Fibroblast of the aortic adventitia (primary cell): ENCODE results near the gene PACRG. TPM values are rescaled to one million over a fixed set of nuclear protein-coding genes. Genes with fewer than 3 reads are reported as not detected.

ENCODE experiments used
- DNase-seq: peaks from one replicate; pipeline ENCODE4 v3.0.0-alpha.2; 2010; ENCODE audit warnings: low read depth
- H3K4me3 ChIP-seq: 2 replicates; pipeline ENCODE4 v1.5.1; 2011; ENCODE audit warnings: low read depth, mild to moderate bottlenecking, control low read depth, low read length, moderate library complexity
- CTCF ChIP-seq: IDR thresholded peaks from 2 replicates; pipeline ENCODE4 v1.5.1; 2011; ENCODE audit warnings: mild to moderate bottlenecking, low read length, control low read depth, inconsistent platforms; ENCODE audit not compliant: insufficient read depth
- total RNA-seq: library from RNA; depleted of rRNA; stranded (reverse); fragments of >200 nt; gene quantifications from 2 replicates; pipeline ENCODE4 v1.2.3, GENCODE V29; 2012; ENCODE audit warnings: low replicate concordance

PACRG gene
- total RNA-seq, 1 donor: 0.63 TPM

- no peak for DNase-seq
- H3K4me3 ChIP-seq: no peak overlapping the region
- TF ChIP-seq CTCF: no peak
Measured at GRCh38 chr6:162921510-162922040, 193.8 kb downstream of the PACRG start.

- H3K4me3 ChIP-seq: no peak overlapping the region
- no peak for DNase-seq
- no peak for TF ChIP-seq CTCF
Measured at GRCh38 chr6:162922563-162923166, 194.9 kb downstream of the PACRG start.

- no peak for DNase-seq
- no peak overlapping the region for H3K4me3 ChIP-seq
- no peak for TF ChIP-seq CTCF
Measured at GRCh38 chr6:162934844-162935243, 207.1 kb downstream of the PACRG start.

GRCh38 chr6:162940426-162940825 is 212.7 kb downstream of the PACRG start:
- TF ChIP-seq CTCF: no peak
- no peak for DNase-seq
- no peak overlapping the region for H3K4me3 ChIP-seq

- H3K4me3 ChIP-seq: no peak overlapping the region
- TF ChIP-seq CTCF: no peak
- no peak for DNase-seq
Measured at GRCh38 chr6:162941128-162941527, 213.4 kb downstream of the PACRG start.

- H3K4me3 ChIP-seq: no peak overlapping the region
- no peak for DNase-seq
- no peak for TF ChIP-seq CTCF
Measured at GRCh38 chr6:162942866-162943265, 215.1 kb downstream of the PACRG start.

- TF ChIP-seq CTCF: no peak
- no peak for DNase-seq
Measured at GRCh38 chr6:162943369-162943768, 215.6 kb downstream of the PACRG start.

More at GRCh38 chr6:162943369-162943768, 215.6 kb downstream of the PACRG start:
- no peak overlapping the region for H3K4me3 ChIP-seq
